Brain microvascular endothelial cell (primary cell): ENCODE measurements around the gene VTI1A.
A peak's percentile ranks its signal among the peaks of the same experiment; 100 is the strongest.

Experiments used
- DNase-seq: peaks from one replicate; pipeline ENCODE4 v3.0.0-alpha.2; 2020
- H3K27ac ChIP-seq: fragments of 250-450 bp; sonication (Bioruptor Pico); 2 replicates; pipeline ENCODE4 v1.5.1; 2020; ENCODE audit warnings: mild to moderate bottlenecking, moderate library complexity
- H3K27me3 ChIP-seq: fragments of 250-450 bp; sonication (Bioruptor Pico); replicated peaks from 2 replicates; pipeline ENCODE4 v1.5.1; 2020; ENCODE audit warnings: mild to moderate bottlenecking
- H3K36me3 ChIP-seq: fragments of 250-450 bp; sonication (Bioruptor Pico); replicated peaks from 2 replicates; pipeline ENCODE4 v1.5.1; 2020; ENCODE audit warnings: mild to moderate bottlenecking
- H3K4me3 ChIP-seq: 2 replicates; pipeline ENCODE4 v1.5.1; 2011; ENCODE audit warnings: low read depth, mild to moderate bottlenecking, control low read depth, low read length, moderate library complexity
- in situ Hi-C: cut with HindIII; loops from 2 replicates; pipeline ENCODE4 v1.10.0; 2017; ENCODE audit warnings: low sequenced_read_pairs, low pct_ligation_motif_present
- TF ChIP-seq, protein P1 (sequence below): IDR thresholded peaks from 2 replicates; pipeline ENCODE4 v1.5.1; 2011; ENCODE audit warnings: low read depth, mild to moderate bottlenecking, moderate library complexity, low read length, control low read depth, inconsistent platforms; ENCODE audit errors: missing control alignments

VTI1A gene

DNA sequence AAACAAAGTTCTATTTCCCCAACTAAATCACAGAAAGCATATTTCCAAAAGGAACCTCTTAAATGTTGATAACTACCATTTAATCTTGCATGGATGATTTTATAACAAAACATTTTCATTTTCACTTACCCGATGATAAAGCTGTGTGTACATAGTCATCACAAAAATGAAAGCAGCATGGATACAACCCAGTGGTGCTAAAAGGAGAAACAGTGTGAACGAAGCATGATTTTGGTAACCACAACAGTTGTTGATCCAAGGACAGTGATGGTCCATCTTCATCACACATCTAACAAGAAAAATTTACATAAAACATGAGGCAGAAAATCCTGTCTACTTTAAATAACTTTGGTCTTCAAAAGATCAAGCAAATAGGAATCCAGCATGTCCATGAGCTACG lies 5.0 kb upstream of the VTI1A start:
- no peaks in the 10 kb centered on the region for H3K27me3 ChIP-seq
- H3K27ac ChIP-seq: no peak overlapping the region
- in situ Hi-C loops: no loop called here
- peaks cover 18% of the 10 kb centered on the region for H3K36me3 ChIP-seq
- TF ChIP-seq, protein P1, sequence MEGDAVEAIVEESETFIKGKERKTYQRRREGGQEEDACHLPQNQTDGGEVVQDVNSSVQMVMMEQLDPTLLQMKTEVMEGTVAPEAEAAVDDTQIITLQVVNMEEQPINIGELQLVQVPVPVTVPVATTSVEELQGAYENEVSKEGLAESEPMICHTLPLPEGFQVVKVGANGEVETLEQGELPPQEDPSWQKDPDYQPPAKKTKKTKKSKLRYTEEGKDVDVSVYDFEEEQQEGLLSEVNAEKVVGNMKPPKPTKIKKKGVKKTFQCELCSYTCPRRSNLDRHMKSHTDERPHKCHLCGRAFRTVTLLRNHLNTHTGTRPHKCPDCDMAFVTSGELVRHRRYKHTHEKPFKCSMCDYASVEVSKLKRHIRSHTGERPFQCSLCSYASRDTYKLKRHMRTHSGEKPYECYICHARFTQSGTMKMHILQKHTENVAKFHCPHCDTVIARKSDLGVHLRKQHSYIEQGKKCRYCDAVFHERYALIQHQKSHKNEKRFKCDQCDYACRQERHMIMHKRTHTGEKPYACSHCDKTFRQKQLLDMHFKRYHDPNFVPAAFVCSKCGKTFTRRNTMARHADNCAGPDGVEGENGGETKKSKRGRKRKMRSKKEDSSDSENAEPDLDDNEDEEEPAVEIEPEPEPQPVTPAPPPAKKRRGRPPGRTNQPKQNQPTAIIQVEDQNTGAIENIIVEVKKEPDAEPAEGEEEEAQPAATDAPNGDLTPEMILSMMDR: no peak
- DNase-seq: no peak
- H3K4me3 ChIP-seq: no peak overlapping the region

DNA sequence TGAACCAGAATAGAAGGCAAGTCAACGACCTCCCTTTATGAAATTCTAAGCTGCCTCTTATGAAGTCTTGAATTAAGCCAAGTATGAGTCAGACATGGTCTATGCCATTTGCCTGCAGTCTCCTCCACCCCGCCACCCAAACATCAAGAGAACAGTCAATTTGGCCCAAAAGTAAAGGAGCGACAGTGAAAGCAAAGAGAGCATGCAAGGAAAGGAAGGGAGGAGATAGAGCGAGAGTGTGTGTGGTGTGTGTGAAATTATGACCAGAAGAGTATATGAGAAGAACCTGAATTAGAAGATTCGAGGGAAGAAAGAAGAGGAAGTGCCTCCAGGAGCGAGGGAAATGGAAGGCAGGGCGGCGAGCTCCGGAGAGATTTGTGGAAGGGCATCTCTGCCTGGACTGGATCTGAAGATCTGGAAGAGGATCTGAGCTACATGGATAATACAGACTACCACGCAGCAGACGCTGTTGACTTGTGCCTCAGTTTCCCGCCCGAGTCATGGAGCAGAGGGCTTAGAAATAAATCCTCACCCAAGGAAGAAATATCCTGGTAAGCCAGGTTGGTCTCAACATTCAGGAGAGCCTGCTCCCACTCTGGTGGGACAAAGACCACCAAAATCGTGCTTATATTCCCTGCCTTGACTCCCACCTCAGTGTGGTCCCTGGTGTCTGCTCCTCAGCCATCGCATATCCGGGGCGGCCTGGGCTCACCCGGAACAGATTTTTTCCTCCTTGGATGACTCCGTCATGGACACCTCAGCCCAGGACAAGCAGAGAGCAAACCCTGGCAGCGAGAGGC lies 760 bp upstream of the VTI1A start:
- Histone ChIP-seq H3K4me3 (peak overlapping the region; percentile 94), H3K36me3 (peaks cover 7% of the 10 kb centered on the region), H3K27ac (peak overlapping the region; percentile 94), H3K27me3 (no peaks in the 10 kb centered on the region)
- in situ Hi-C loops: no loop called here
- DNase-seq: no peak
- TF ChIP-seq, protein P1: no peak

DNA sequence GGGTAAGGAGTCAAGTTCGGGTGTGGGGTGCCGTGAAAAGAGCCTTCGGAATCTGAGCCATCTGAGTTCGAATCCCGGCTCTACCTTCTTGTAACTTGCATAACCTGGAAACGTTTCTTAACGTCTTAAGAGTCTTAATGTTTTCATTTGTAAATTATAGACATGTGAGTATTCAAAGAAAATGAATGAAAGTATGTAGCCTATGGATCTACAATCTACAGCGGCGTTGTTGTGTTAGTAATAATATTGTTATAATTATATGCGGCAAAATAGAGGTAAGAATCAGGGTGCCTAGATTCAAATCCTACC lies 559 bp downstream of the VTI1A start:
- Histone ChIP-seq H3K36me3 (peaks cover 7% of the 10 kb centered on the region), H3K4me3 (peak overlapping the region; percentile 94)
- TF ChIP-seq, protein P1: no peak

DNA sequence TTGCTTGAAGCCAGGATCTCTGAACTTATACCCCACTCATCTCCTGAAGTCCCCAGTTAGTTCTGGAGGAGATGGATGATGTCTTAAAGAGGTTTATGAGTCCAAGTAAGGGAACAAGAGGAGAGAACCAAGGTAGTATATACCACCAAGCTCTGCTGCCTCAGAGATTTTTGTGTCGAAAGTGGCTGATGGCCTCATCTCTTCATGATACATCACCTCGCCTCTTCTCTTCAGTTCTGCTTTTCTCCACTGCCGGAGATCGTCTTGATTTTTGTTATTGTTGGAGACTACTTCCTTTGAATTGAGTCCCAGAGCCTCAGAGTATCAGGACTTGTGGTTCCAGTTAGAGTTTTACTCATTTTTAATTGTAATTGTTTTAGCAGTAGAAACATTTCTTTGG lies 1.9 kb downstream of the VTI1A start:
- Histone ChIP-seq H3K4me3 (no peak overlapping the region), H3K27ac (no peak overlapping the region), H3K36me3 (peaks cover 7% of the 10 kb centered on the region), H3K27me3 (no peaks in the 10 kb centered on the region)
- no peak for DNase-seq
- in situ Hi-C loops: no loop called here
- TF ChIP-seq, protein P1: no peak

More for the DNA sequence above, 559 bp downstream of the VTI1A start:
- peak overlapping the region; percentile 94 for H3K27ac ChIP-seq
- DNase-seq: no peak
- in situ Hi-C loops: no loop called here
- no peaks in the 10 kb centered on the region for H3K27me3 ChIP-seq

DNA sequence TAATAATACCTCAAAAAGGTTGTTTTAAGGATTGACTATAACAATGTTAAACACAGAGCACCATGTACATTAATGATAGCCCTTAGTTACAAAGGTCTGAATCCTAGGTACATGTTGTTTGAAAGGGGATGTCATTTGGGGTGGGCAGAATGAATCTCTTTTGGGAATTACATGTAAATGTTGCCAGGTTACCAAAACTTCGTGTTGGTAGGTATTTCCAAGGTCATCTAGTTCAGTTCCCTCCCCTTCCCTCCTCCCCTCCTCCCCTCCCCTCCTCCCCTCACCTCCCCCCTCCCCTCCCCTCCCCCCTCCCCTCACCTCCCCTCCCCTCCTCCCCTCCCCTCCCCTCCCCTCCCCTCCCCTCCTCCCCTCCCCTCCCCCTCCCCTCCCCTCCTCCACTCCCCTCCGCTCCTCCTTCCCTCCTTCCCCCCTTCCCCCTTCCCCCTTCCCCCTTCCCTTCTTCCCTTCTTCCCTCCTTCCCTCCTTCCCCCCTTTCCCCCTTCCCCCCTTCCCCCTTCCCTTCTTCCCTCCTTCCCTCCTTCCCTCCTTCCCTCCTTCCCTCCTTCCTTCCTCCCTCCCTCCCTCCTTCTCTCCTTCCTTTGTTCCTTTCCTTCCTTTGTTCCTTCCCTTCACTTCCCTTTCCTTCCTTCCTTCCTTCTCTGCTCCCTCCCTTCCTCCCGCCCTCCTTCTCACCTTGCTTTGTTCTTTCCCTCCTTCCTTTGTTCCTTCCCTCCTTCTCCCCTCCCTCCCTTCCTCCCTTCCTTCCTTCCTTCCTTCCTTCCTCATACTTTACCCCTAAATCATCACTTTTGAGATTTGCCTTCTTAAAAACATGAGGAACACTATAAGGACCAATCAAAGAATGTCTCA lies 8.1 kb downstream of the VTI1A start:
- H3K36me3 ChIP-seq: no peaks in the 10 kb centered on the region
- no peak for DNase-seq
- in situ Hi-C loops: no loop called here
- no peak overlapping the region for H3K27ac ChIP-seq
- no peak overlapping the region for H3K4me3 ChIP-seq
- no peaks in the 10 kb centered on the region for H3K27me3 ChIP-seq
- TF ChIP-seq, protein P1: no peak
